Measurements from ENCODE around the gene ABCA4.

DNA sequence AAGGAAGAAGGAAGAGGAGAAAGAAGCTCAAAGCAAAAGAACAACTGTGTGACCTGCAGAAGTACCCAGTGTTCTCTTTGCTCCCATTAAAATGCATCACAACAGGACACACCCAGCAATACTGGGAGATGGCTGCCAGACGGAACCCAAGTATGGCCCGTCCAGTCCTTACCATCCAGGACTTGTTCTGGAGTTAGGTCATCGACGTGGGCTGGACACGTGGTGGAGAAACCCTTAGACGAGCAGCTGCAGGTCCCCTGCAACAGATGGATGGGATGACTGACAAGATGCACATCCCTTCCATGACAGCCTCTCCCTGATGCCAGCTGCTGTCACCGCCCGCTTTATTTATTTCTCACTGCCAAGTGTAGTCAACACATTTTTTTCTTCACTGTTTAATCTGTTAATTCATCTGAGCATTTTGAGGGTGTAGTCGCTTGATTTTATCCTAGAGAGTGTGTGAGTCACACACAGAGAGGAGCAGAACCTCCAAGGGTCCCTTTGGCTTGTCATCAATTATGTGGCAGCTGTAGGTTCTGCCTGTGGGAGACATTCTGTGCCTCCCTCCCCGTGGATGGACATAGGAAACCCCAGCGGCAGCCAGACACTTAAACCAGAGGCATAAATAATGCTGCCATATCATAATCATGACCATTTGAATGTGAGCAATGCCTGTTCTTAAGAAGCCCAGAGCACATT, 80.9 kb downstream of the ABCA4 start:
- TF ChIP-seq, protein P1, sequence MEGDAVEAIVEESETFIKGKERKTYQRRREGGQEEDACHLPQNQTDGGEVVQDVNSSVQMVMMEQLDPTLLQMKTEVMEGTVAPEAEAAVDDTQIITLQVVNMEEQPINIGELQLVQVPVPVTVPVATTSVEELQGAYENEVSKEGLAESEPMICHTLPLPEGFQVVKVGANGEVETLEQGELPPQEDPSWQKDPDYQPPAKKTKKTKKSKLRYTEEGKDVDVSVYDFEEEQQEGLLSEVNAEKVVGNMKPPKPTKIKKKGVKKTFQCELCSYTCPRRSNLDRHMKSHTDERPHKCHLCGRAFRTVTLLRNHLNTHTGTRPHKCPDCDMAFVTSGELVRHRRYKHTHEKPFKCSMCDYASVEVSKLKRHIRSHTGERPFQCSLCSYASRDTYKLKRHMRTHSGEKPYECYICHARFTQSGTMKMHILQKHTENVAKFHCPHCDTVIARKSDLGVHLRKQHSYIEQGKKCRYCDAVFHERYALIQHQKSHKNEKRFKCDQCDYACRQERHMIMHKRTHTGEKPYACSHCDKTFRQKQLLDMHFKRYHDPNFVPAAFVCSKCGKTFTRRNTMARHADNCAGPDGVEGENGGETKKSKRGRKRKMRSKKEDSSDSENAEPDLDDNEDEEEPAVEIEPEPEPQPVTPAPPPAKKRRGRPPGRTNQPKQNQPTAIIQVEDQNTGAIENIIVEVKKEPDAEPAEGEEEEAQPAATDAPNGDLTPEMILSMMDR (conservative IDR thresholded peaks at IDR 0.05; ENCODE audit: low read depth, low read length) = no peak; the same call in none of the 2 replicates
- no peak for TF ChIP-seq EZH2phosphoT487 (IDR thresholded peaks at IDR 0.05; ENCODE audit: borderline replicate concordance, low read length)
